NCI-H69 (cell line): ENCODE data around the gene RFTN1.

Experiments
- DNase-seq: peaks from one replicate; lab custom pipeline; 2025; lab: John Stamatoyannopoulos, UW

Gene RFTN1

GRCh38 chr3:16486201-16486600 is 27.3 kb downstream of the RFTN1 start:
- DNase-seq, result no peak

- DNase-seq, result no peak
These were observed 28.0 kb downstream of the RFTN1 start for GRCh38 chr3:16485395-16485992.

- no peak for DNase-seq
These were observed 28.5 kb downstream of the RFTN1 start for GRCh38 chr3:16484984-16485383.

- no peak for DNase-seq
These were observed 29.3 kb downstream of the RFTN1 start for GRCh38 chr3:16484216-16484615.

DNA sequence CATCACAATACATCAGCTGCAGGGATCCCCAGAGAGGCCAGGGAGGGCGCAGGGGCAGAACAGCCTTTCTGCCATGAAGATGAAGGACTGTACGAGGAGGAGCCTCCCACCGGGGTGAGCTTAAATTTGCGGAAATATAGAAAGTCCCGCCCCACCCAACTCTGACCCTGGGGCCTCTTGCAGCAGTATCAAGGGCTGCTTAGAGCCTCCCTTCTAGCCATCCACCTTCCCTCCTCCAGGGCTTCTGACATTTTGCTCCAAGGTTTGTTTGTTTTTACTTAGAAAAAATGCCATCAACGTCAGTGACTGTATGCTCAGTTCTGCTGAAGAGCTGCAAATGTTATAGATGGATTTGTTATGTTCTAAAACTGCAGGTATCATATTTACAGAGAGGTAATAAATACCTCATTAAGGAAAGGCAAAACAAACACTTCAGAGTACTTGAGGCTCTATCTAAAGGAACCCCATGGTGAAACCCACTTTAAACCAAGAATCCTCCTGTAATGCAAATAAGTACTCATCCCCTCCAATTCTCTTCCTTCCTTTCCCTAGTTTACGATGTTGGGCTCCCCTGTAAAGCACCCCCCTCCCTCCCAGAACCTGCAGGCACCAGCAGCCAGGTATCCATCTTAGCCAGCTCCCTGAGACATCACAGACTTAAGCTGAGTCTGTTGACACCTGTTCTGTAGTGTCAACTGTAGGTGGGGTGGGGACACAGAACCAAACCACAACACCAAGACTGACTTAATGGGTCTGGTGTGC is 30.5 kb downstream of the RFTN1 start:
- peak; percentile 98 for DNase-seq

- DNase-seq, result no peak
These were observed 31.2 kb downstream of the RFTN1 start for GRCh38 chr3:16482194-16482769.

DNA sequence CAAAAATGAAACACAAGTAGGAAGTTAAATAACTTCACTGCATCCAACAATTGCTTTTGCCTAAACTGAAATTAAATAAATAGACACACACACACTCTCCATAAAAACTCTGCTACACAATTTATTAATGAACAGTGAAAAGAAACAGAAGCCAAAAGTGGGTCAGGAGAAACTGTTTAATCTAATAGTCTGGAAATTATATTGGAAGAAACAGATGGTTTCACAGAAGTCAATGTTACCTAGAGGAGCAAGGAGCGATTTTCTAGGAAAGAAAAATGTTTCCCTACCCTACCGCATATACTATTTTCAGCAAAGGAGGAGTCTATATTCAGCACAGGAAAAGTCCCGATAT is 32.0 kb downstream of the RFTN1 start:
- DNase-seq, result no peak

DNA sequence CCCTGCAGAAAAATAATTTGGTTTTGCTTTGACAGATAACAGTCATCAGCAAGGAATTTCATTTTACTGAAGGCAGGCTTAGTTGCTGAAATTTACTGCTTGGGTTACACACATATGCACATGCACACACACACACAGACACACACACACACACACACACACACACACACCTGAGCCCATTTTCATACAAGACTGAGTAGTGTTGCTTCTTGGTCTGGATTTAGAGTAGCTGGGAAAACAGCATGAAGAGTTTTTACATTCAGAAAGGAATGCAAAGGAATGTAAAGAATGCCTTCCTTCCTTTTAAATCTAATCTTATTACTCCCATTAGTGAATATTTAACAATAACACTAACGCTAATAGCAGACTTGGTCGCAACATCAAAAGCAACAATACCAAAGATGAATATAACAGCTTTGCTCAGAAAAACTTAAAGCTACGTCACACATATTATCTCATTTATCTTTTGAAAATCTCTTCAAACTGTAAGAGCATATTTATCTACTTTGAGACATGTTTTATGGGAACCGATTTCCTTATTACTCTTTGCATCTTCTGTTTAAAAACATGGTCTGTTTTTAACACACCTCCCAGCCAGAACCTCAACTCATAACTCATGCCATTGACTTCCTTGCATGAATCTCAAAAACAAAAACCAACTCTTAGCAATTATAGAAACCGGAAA is 32.5 kb downstream of the RFTN1 start:
- DNase-seq, result no peak

- DNase-seq, result no peak
These were observed 35.0 kb downstream of the RFTN1 start for GRCh38 chr3:16478516-16478915.

- peak; percentile 18 for DNase-seq
These were observed 36.0 kb downstream of the RFTN1 start for GRCh38 chr3:16477521-16477920.

- no peak for DNase-seq
These were observed 36.4 kb downstream of the RFTN1 start for GRCh38 chr3:16477056-16477455.

DNA sequence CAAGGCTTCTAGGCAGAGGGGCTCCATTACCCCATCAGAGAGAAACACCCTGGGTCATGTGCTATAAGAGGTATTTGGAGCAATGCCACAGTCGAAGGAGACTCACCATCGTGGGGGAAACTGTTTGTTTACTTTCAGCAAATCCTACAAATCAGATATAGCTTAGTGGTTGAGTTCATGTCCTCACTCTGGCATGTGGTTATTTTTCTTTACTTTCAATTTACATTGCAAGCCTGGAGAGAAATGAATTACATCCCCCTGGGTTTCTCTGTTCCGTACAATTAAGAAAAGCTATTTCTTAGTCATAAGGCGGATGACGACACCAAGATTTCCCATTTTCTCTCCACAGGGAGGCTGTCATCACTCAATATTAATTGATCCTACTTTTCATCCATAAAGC is 36.9 kb downstream of the RFTN1 start:
- DNase-seq, result peak; percentile 61

DNA sequence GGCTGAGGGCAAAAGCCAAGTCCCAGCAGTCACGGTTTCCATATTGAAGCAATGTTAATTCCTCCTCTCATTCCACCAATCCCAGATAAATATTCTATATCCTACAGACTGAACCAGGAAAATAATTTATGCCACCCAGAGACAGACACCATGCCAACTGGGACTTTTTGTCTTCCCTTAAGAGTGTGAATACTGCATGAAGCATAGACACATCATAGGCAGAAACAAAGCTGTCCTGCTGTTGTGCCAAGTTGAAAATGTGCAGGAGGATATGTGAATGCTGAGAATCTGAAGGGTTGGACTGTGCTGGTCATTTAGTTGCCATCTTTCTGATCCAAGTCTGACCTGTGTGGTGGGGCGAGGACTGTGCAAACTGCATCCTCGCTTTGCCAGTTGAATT is 37.7 kb downstream of the RFTN1 start:
- no peak for DNase-seq

DNA sequence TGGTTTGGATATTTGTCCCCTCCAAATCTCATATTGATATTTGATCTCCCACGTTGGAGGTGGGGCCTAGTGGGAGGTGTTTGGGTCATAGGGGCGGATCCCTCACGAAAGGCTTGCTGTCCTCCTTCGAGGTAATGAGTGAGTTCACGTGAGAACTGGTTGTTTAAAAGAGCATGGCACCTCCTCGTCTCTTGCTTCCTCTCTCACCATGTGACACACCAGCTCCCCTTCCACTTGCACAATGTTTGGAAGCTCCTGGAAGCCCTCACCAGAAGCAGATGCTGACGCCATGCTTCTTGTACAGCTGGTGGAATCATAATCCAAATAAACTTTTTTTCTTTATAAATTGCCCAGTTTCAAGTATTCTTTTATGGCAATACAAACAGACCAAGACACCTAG is 38.6 kb downstream of the RFTN1 start:
- DNase-seq, result peak; percentile 30

- peak; percentile 81 for DNase-seq
These were observed 39.3 kb downstream of the RFTN1 start for GRCh38 chr3:16474216-16474615.

- no peak for DNase-seq
These were observed 40.9 kb downstream of the RFTN1 start for GRCh38 chr3:16472593-16472992.

DNA sequence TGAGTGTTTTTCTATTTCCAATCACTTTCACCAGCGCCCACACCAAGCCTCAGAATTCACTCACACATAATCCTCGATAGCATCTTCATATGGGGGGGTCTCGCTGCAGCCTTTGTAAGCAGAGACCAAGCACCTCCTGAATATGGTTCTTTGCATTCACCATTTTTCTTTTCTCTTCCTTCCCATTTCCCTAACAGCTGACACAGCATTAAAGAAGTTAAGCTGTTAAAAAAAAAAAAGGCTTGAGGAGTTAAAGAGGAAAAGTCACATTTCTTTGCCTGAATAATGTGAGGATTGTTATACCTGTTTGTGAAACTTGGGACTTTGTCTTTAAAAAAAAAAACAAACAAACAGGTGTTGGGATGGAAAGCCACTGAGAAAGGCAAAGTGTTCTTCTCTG is 41.6 kb downstream of the RFTN1 start:
- no peak for DNase-seq

DNA sequence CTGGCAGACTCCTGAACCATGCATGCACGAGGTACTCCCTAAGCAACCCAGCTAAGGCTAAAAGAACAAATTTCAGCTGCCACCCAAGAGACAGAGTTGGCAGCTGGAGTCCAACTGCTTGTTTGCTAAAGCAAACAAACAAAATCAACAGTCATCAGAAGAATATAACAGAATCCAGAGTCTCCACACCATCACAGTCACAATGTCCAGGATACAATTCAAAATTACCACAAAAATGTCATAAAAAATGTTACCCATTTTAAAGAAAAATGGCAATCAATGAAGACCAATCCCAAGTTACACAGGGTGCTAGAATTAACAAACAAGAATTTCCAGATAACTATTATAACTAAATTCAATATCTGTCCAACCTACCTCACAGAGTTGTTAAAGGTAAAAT is 42.9 kb downstream of the RFTN1 start:
- no peak for DNase-seq

- peak; percentile 83 for DNase-seq
These were observed 45.0 kb downstream of the RFTN1 start for GRCh38 chr3:16468336-16469098.

- DNase-seq, result no peak
These were observed 45.5 kb downstream of the RFTN1 start for GRCh38 chr3:16468002-16468335.

DNA sequence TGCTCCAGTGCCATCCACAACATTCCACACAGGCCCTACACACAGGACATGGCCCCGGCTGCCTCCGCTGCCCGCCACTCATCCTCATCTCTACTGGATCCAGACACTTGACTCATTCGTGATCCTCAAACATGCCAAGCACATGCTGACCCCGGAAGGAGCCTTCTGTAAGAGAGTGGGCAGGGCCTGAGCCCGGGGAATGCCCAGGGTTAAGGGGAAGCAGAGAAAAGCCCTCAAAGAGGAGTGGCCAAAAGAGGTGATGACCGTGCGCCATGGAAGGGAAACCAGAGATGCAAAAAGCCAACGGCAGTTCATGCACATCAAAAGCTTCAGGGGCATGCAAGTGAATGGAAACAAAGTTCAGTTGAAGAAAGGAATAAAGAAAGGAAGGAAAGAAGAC is 46.1 kb downstream of the RFTN1 start:
- DNase-seq, result no peak

DNA sequence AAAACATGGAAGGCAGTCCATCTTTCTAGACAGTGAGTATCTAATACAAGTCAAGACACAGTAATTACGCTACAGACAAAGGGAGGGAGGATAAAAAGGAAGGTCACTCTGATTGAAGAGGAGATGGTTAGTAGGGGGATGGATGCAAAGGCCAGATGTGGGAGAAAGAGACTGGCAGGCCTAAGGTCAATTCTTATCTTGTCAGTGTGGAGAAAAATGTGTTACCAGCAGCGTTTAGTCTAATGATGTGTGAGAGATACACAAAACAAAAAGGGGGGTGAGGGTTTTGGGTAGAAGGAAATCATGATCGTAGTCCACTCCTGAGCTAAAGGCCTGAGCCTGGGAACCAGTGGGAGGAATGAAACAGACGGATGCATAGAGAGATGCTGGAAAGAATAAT is 46.7 kb downstream of the RFTN1 start:
- no peak for DNase-seq
